C4-2B (cell line): ENCODE data around the gene OR56A5.

ENCODE experiments used
- H3K27ac ChIP-seq: fragments of 450-650 bp; 2 replicates; pipeline ENCODE4 v1.5.1; 2017
- ZFX ChIP-seq: fragments of 450-650 bp; IDR thresholded peaks from 2 replicates; pipeline ENCODE4 v1.6.1; 2017
- TF ChIP-seq, protein P1 (sequence below): fragments of 450-650 bp; conservative IDR thresholded peaks from 2 replicates; pipeline ENCODE4 v1.5.1; 2017; ENCODE audit warnings: mild to moderate bottlenecking

Gene OR56A5

DNA sequence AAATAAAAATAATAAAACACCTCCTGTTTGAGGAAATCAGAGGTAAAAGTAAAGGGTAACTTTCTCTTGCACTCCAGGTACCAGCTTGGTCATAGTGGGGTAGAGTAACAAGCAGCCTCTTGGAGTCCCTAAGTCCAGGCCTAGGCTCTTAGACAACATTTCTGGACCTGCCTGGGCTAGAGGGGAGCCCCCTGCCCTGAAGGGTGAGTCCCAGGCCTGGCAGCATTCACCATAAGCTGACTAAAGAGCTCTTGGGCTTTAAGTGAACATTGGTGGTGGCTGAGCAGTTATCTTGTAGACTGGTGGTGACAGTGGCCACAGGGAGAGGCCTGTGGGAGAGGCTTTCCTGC is 44.9 kb downstream of the OR56A5 start:
- TF ChIP-seq, protein P1, sequence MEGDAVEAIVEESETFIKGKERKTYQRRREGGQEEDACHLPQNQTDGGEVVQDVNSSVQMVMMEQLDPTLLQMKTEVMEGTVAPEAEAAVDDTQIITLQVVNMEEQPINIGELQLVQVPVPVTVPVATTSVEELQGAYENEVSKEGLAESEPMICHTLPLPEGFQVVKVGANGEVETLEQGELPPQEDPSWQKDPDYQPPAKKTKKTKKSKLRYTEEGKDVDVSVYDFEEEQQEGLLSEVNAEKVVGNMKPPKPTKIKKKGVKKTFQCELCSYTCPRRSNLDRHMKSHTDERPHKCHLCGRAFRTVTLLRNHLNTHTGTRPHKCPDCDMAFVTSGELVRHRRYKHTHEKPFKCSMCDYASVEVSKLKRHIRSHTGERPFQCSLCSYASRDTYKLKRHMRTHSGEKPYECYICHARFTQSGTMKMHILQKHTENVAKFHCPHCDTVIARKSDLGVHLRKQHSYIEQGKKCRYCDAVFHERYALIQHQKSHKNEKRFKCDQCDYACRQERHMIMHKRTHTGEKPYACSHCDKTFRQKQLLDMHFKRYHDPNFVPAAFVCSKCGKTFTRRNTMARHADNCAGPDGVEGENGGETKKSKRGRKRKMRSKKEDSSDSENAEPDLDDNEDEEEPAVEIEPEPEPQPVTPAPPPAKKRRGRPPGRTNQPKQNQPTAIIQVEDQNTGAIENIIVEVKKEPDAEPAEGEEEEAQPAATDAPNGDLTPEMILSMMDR, result no peak
- no peak for TF ChIP-seq ZFX
- H3K27ac ChIP-seq, result no peak overlapping the region

DNA sequence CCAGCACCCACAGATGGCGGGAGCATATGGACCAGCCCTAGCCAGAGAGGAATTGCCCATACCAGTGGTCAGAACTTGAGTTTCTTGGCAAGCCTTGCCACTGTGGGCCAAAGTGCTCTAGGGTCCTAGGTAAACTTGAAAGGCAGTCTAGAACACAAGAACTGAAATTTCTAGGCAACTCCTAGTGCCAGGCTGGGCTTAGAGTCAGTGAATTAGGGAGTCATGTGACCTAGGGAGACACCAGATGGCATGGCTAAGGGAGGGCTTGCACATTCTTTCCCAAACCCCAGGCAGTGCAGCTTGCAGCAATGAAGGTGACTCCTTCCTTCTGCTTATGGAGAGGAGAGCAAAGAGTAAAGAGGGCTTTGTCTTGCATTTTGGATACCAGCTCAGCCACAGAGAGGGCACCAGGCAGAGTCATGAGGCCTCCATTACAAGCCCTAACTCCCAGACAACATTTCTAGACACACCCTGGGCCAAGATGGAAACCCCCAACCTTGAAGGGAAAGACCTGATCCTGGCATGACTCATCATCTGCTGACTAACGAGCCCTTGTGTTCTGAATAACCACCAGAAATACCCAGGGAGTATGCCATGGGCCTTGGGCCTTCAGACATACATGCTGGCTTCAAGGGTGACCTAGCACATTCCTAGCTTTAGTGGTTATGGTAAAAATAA is 45.4 kb downstream of the OR56A5 start:
- no peak for TF ChIP-seq ZFX
- no peak overlapping the region for H3K27ac ChIP-seq
